Activated CD8-positive, alpha-beta T cell treated with anti-CD3 and anti-CD28 coated beads, Interleukin-2, amount 10 ng/mL, durations not matched to agents 7 days and 5 days (primary cell): ENCODE results near the gene CTSG. TPM values are rescaled to one million over a fixed set of nuclear protein-coding genes. Genes with fewer than 3 reads are reported as not detected.
"Not testable (repeated sequence)": the region's sequence is repeated elsewhere in the genome, so short reads cannot be mapped to it uniquely, and the experiment has no call there.

Experiments
- ATAC-seq: fragments of 150-1000 bp; cut with Tn5 transposase; one replicate; pipeline ENCODE4 v1.10.0; 2021; ENCODE audit warnings: moderate library complexity
- CTCF ChIA-PET: fragments of 350-600 bp; sonication (Branson Sonifier 250); formaldehyde crosslinking; loops from one replicate; lab custom pipeline; 2021; ENCODE audit warnings: antibody characterized with exemption; lab: Charles Lee
- POLR2A ChIA-PET: fragments of 350-600 bp; sonication (Branson Sonifier 250); formaldehyde crosslinking; loops from one replicate; lab custom pipeline; 2021; ENCODE audit warnings: antibody characterized with exemption; lab: Charles Lee
- DNase-seq: peaks from one replicate; pipeline ENCODE4 v3.0.0-alpha.2; 2020
- H3K27ac Mint-ChIP-seq: one replicate; pipeline ENCODE4 v1.8.0; 2021; ENCODE audit warnings: mild to moderate bottlenecking, mixed read lengths
- H3K27me3 Mint-ChIP-seq: one replicate; pipeline ENCODE4 v1.8.0; 2021; ENCODE audit warnings: low read depth, mixed read lengths
- H3K36me3 Mint-ChIP-seq: one replicate; pipeline ENCODE4 v1.8.0; 2021; ENCODE audit warnings: low read depth, mixed read lengths
- H3K4me1 Mint-ChIP-seq: one replicate; pipeline ENCODE4 v1.8.0; 2021; ENCODE audit warnings: low read depth, mixed read lengths
- H3K4me3 Mint-ChIP-seq: one replicate; pipeline ENCODE4 v1.8.0; 2021; ENCODE audit warnings: mild to moderate bottlenecking, mixed read lengths
- H3K9me3 Mint-ChIP-seq: one replicate; pipeline ENCODE4 v1.8.0; 2022; ENCODE audit warnings: mixed read lengths; ENCODE audit not compliant: insufficient read depth
- total RNA-seq, 2 experiments: library from RNA; stranded (reverse); gene quantifications; one replicate each; pipeline ENCODE4 v1.2.3, GENCODE V29; 2021

CTSG gene
- total RNA-seq, 2 experiments from 2014 or later = 0.32 to 0.47 TPM

- Mint-ChIP-seq H3K27ac (no peak overlapping the region), H3K36me3 (peaks cover 26% of the 10 kb centered on the region), H3K4me1 (peaks cover 13% of the 10 kb centered on the region), H3K27me3 (peaks cover 21% of the 10 kb centered on the region), H3K4me3 (no peak overlapping the region), H3K9me3 (peaks cover 5% of the 10 kb centered on the region)
- CTCF ChIA-PET = interaction anchor here (1.0 to 1.1 kb wide), 2 partner anchors 10 to 98 kb away, joined by 3 to 7 read pairs; no protein-coding TSS in a partner anchor
- POLR2A ChIA-PET = no interaction called here
- DNase-seq = no peak
- no peak for ATAC-seq
Observed at GRCh38 chr14:24595073-24595808, 19.2 kb upstream of the CTSG start.

GRCh38 chr14:24591004-24591403 is 15.0 kb upstream of the CTSG start:
- POLR2A ChIA-PET, H3K9me3 Mint-ChIP-seq, ATAC-seq, H3K27ac Mint-ChIP-seq, CTCF ChIA-PET, H3K4me3 Mint-ChIP-seq, DNase-seq, H3K4me1 Mint-ChIP-seq, H3K36me3 Mint-ChIP-seq: not testable (repeated sequence)
- H3K27me3 Mint-ChIP-seq = peaks cover 38% of the 10 kb centered on the region

GRCh38 chr14:24584402-24584801 is 8.4 kb upstream of the CTSG start:
- CTCF ChIA-PET, H3K4me1 Mint-ChIP-seq, POLR2A ChIA-PET, H3K9me3 Mint-ChIP-seq, H3K27ac Mint-ChIP-seq, H3K36me3 Mint-ChIP-seq, DNase-seq, H3K4me3 Mint-ChIP-seq, ATAC-seq: not testable (repeated sequence)
- peaks cover 41% of the 10 kb centered on the region for H3K27me3 Mint-ChIP-seq

- Mint-ChIP-seq H3K36me3 (no peaks in the 10 kb centered on the region), H3K4me1 (peaks cover 11% of the 10 kb centered on the region), H3K9me3 (no peaks in the 10 kb centered on the region), H3K27me3 (peaks cover 26% of the 10 kb centered on the region), H3K27ac (no peak overlapping the region), H3K4me3 (no peak overlapping the region)
- DNase-seq (no peak), ATAC-seq (no peak)
- ChIA-PET CTCF (no interaction called here), POLR2A (no interaction called here)
Observed at GRCh38 chr14:24578558-24578957, 2.5 kb upstream of the CTSG start.

GRCh38 chr14:24576771-24577170 is 721 bp upstream of the CTSG start:
- Mint-ChIP-seq H3K4me3 (no peak overlapping the region), H3K4me1 (peaks cover 11% of the 10 kb centered on the region), H3K36me3 (no peaks in the 10 kb centered on the region), H3K9me3 (no peaks in the 10 kb centered on the region), H3K27ac (no peak overlapping the region), H3K27me3 (peaks cover 18% of the 10 kb centered on the region)
- no peak for DNase-seq
- ChIA-PET CTCF (no interaction called here), POLR2A (no interaction called here)
- no peak for ATAC-seq

GRCh38 chr14:24574206-24574774 is 1.8 kb downstream of the CTSG start:
- Mint-ChIP-seq H3K27ac (no peak overlapping the region), H3K27me3 (peaks cover 24% of the 10 kb centered on the region), H3K9me3 (no peaks in the 10 kb centered on the region), H3K4me1 (peaks cover 11% of the 10 kb centered on the region), H3K4me3 (no peak overlapping the region), H3K36me3 (no peaks in the 10 kb centered on the region)
- ATAC-seq (no peak), DNase-seq (no peak)
- POLR2A ChIA-PET = no interaction called here
- CTCF ChIA-PET = no interaction called here

- peaks cover 16% of the 10 kb centered on the region for H3K9me3 Mint-ChIP-seq
- ATAC-seq (no peak), DNase-seq (no peak)
- H3K27ac Mint-ChIP-seq = no peak overlapping the region
- H3K4me1 Mint-ChIP-seq = no peaks in the 10 kb centered on the region
- no peak overlapping the region for H3K4me3 Mint-ChIP-seq
- H3K27me3 Mint-ChIP-seq = peaks cover 24% of the 10 kb centered on the region
- H3K36me3 Mint-ChIP-seq = no peaks in the 10 kb centered on the region
- CTCF ChIA-PET = no interaction called here
- POLR2A ChIA-PET = no interaction called here
Observed at GRCh38 chr14:24566318-24566717, 9.7 kb downstream of the CTSG start.

GRCh38 chr14:24565766-24566165 is 10.3 kb downstream of the CTSG start:
- CTCF ChIA-PET = no interaction called here
- peaks cover 20% of the 10 kb centered on the region for H3K27me3 Mint-ChIP-seq

GRCh38 chr14:24563505-24563904 is 12.5 kb downstream of the CTSG start:
- Mint-ChIP-seq H3K27me3 (peaks cover 20% of the 10 kb centered on the region), H3K4me1 (no peaks in the 10 kb centered on the region), H3K36me3 (no peaks in the 10 kb centered on the region), H3K27ac (no peak overlapping the region), H3K4me3 (no peak overlapping the region), H3K9me3 (peaks cover 16% of the 10 kb centered on the region)
- no peak for ATAC-seq
- no peak for DNase-seq
- ChIA-PET POLR2A (no interaction called here), CTCF (no interaction called here)

More at GRCh38 chr14:24565766-24566165, 10.3 kb downstream of the CTSG start:
- POLR2A ChIA-PET = no interaction called here
- Mint-ChIP-seq H3K9me3 (peaks cover 16% of the 10 kb centered on the region), H3K27ac (no peak overlapping the region), H3K36me3 (no peaks in the 10 kb centered on the region), H3K4me3 (no peak overlapping the region), H3K4me1 (no peaks in the 10 kb centered on the region)
- DNase-seq (no peak), ATAC-seq (no peak)

- Mint-ChIP-seq H3K4me3 (no peak overlapping the region), H3K9me3 (no peaks in the 10 kb centered on the region), H3K27me3 (peaks cover 12% of the 10 kb centered on the region), H3K36me3 (no peaks in the 10 kb centered on the region), H3K4me1 (no peaks in the 10 kb centered on the region), H3K27ac (no peak overlapping the region)
- CTCF ChIA-PET = no interaction called here
- no peak for DNase-seq
- ATAC-seq = no peak
- POLR2A ChIA-PET = no interaction called here
Observed at GRCh38 chr14:24556756-24557155, 19.3 kb downstream of the CTSG start.

- H3K36me3 Mint-ChIP-seq, H3K27ac Mint-ChIP-seq, POLR2A ChIA-PET, ATAC-seq, DNase-seq, CTCF ChIA-PET, H3K4me1 Mint-ChIP-seq, H3K4me3 Mint-ChIP-seq, H3K27me3 Mint-ChIP-seq: not testable (repeated sequence)
- peaks cover 32% of the 10 kb centered on the region for H3K9me3 Mint-ChIP-seq
Observed at GRCh38 chr14:24549064-24549463, 27.0 kb downstream of the CTSG start.

GRCh38 chr14:24542346-24542936 is 33.6 kb downstream of the CTSG start:
- no peaks in the 10 kb centered on the region for H3K36me3 Mint-ChIP-seq
- ATAC-seq = no peak
- H3K9me3 Mint-ChIP-seq = peaks cover 19% of the 10 kb centered on the region
- no peak overlapping the region for H3K4me3 Mint-ChIP-seq
- ChIA-PET CTCF (no interaction called here), POLR2A (no interaction called here)
- H3K4me1 Mint-ChIP-seq = no peaks in the 10 kb centered on the region
- no peak for DNase-seq
- H3K27ac Mint-ChIP-seq = no peak overlapping the region
- H3K27me3 Mint-ChIP-seq = peaks cover 36% of the 10 kb centered on the region
